GM12872 (cell line): ENCODE data around the gene OR2L8.

Source experiments
- CTCF ChIP-seq: IDR thresholded peaks from 3 replicates; pipeline ENCODE4 v1.5.1; 2011; ENCODE audit warnings: low read depth, mild to moderate bottlenecking, low read length, moderate library complexity; ENCODE audit not compliant: insufficient read depth

Gene OR2L8

GRCh38 chr1:247936965-247937734 lies 11.5 kb upstream of the OR2L8 start:
- peak; percentile 84 for TF ChIP-seq CTCF

- no peak for TF ChIP-seq CTCF
These were observed 6.0 kb upstream of the OR2L8 start for GRCh38 chr1:247942624-247943023.

- no peak for TF ChIP-seq CTCF
These were observed 4.8 kb downstream of the OR2L8 start for GRCh38 chr1:247953408-247953807.

- no peak for TF ChIP-seq CTCF
These were observed 13.1 kb downstream of the OR2L8 start for GRCh38 chr1:247961791-247962190.

- no peak for TF ChIP-seq CTCF
These were observed 14.4 kb downstream of the OR2L8 start for GRCh38 chr1:247962911-247963588.

GRCh38 chr1:247964933-247965332 lies 16.3 kb downstream of the OR2L8 start, which contains the start of gene OR2AK2:
OR2AK2 (plus strand) TSS chr1:247965233; CDS start chr1:247965377, 144 bp downstream.
- TF ChIP-seq CTCF: no peak

GRCh38 chr1:247966532-247967204 lies 18.0 kb downstream of the OR2L8 start:
- no peak for TF ChIP-seq CTCF
